Hematopoietic multipotent progenitor cell treated with erythropoietin and hydrocortisone succinate and interleukin-3 and kit ligand, for 4 days (in vitro differentiated cells): ENCODE measurements around the gene PDCD5.
"Not testable (repeated sequence)": the region's sequence is repeated elsewhere in the genome, so short reads cannot be mapped to it uniquely, and the experiment has no call there.

ENCODE experiments used
- DNase-seq: peaks from one replicate; pipeline ENCODE4 v3.0.0-alpha.2; 2015

PDCD5 gene

DNA sequence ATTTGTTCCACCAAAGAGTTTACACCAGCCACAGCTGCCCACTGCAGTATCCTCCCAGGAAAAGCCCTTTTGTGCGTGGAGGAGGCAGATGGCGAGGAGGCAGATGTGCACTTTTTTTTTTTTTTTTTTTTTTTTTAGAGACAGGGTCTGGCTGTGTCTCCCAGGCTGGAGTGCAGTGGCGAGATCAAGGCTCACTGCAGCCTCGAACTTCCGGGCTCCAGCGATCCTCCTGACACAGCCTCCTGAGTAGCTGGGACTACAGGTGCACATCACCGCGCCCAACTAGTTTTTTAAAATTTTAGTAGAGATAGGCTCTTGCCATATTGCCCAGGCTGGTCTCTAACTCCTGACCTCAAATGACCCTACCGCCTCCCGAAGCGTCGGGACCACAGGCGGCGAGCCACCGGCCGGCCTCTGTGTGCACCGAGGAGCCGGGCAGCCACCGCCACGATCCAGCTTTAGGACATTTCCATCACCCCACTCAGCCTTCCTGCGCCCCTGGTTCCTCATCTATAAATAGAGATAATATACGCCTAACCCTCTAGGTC is 563 bp upstream of the PDCD5 start:
- DNase-seq = no peak

DNA sequence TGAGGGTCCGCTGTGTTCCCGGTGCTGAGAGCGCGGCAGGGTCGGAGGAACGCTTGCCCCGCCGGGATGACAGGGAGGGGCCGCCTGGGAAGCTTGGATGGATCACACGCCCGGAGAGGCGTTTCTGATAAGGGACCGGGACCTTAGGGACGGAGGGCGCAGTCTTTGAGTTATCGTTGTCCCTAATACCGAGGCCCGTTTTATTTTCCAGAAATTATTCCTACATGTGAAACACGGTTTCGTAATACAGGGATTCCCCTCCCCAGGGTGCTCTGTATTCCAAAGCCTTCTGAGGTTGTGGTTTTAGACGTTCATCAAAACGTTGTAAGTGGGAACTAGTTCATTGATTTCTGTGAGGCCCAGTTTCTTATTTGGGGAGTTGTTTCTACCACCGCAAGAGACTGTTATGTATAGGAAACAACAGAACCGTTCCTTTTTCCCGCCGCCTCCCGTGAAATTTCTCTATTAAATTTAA is 752 bp downstream of the PDCD5 start:
- no peak for DNase-seq

DNA sequence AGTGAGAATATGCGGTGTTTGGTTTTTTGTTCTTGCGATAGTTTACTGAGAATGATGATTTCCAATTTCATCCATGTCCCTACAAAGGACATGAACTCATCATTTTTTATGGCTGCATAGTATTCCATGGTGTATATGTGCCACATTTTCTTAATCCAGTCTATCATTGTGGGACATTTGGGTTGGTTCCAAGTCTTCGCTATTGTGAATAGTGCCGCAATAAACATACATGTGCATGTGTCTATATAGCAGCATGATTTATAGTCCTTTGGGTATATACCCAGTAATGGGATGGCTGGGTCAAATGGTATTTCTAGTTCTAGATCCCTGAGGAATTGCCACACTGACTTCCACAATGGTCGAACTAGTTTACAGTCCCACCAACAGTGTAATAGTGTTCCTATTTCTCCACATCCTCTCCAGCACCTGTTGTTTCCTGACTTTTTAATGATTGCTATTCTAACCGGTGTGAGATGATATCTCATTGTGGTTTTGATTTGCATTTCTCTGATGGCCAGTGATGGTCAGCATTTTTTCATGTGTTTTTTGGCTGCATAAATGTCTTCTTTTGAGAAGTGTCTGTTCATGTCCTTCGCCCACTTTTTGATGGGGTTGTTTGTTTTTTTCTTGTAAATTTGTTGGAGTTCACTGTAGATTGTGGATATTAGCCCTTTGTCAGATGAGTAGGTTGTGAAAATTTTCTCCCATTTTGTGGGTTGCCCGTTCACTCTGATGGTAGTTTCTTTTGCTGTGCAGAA is 6.9 kb downstream of the PDCD5 start:
- DNase-seq = not testable (repeated sequence)

DNA sequence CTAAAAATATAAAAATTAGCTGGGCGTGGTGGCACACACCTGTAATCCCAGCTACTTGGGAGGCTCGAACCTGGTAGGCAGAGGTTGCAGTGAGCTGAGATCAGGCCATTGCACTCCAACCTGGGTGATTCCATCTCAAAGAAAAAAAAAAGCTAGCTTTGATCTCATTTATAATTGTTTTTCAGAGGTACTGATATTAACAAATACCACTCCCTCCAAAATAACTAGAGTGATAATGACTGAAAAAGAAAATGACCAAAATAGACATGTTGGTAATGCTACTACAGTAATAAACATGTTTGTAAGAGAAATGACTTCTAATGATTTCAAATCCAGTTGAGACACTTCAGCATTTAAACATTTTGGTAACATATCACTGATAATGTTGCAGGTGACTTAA is 13.0 kb downstream of the PDCD5 start:
- no peak for DNase-seq

DNA sequence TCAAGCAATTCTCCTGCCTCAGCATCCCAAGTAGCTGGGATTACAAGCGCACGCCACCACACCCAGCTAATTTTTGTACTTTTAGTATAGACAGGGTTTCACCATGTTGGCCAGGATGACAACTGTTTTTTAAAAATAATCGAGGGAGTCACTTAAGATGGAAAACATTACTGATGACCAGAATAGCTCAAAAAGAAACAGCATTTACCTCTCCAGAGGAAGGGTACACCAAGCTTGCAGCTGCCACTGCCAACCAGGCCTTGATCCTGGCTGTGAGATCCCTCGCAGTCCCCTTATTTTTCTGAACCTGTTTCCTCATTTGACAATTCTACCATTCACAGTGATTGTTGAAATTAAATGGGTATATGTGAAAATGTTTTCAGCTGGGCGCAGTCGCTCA is 14.5 kb downstream of the PDCD5 start:
- no peak for DNase-seq

DNA sequence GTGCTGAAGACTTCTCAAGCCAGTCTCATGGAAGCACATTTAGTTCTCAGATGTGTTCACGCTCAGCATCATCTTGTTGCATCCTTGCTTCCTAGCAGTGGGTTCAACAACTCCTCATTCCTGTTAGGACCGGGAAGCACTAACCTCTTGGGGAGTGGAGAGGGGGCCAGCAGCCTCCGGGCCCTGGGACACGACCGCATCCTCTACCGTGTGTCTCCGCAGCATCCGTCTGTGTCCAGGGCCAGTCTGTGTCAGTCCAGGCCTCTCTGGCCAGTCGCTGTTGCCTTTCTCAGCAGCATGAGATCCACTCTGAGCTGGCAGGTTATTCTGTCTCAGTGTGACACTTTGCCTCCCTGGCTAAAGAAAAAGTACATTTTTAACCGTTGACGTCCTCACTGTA is 17.0 kb downstream of the PDCD5 start:
- no peak for DNase-seq

DNA sequence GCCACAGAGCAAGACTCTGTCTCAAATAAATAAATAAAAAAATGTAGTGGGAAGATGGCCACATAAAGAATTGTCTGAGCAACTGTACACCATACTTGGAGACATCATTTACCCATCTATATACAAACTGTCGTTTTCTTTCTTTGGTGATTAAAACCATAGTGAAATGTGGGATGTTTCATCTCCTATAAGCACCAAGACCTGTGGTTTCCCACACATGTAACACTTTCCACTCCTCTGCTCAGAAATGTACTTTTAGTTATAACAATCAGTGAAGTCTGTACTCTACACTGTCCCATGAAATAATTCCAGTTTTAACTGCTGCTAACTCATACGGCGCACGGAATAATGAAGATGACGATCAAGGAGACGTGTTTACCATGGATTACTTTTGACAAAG is 18.3 kb downstream of the PDCD5 start:
- DNase-seq = no peak

DNA sequence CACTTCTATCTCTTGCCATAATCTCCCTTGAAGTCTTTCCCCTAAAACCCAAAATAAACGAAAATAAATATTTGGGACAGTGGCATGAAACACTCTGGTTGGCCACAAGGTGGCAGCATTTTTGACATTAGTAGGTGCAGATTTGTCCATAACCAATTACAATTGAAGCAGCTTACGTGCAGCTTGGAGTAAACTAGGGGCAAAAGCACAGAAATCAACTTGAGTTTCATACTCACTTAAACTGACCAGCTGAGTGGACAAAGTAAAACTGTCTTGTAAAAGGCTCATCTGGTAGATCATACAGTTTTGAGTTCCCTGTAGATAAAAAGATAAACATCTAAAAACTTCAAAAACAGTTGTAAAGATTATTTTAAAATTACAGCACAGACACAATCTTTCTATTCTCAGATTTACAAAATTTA is 18.8 kb downstream of the PDCD5 start:
- DNase-seq = peak; percentile 87

DNA sequence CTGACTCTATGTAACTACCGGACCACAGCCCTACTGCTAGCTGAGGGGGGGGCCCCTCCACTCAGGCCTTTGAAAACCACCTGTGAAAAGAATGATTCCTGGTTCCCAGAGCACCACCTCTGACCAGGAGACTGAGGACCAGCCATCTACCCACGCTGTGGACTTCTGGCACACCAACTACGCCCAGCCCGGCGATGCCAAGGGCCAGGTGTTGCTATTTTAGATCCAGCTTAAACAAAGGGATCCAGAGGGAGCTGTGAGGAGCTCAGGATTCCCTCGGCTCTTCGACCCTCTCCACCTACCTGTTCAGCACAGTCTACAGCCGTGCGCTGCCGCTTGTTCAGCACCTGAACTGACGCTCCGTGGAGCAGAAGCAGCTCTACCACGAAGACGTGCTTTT is 23.0 kb downstream of the PDCD5 start:
- no peak for DNase-seq

DNA sequence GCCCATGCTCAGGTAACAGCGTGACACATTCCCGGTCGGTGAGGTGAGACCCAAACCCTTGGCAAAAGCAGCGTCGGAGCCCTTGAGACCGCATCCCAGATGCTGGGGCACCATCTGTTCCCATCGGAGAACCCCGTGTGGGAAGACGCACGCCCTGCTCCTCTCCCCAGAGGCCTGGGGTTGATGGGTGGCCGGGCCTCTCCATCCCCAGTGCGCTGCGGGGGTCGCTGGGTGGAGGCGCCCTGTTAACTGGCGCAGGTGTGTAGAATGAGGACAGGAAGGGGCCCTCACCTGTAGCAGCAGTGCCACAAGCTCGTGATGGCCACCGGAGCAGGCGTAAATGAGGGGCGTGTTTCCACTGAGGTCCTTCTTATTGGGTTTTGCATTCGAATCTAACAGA is 24.6 kb downstream of the PDCD5 start:
- no peak for DNase-seq

DNA sequence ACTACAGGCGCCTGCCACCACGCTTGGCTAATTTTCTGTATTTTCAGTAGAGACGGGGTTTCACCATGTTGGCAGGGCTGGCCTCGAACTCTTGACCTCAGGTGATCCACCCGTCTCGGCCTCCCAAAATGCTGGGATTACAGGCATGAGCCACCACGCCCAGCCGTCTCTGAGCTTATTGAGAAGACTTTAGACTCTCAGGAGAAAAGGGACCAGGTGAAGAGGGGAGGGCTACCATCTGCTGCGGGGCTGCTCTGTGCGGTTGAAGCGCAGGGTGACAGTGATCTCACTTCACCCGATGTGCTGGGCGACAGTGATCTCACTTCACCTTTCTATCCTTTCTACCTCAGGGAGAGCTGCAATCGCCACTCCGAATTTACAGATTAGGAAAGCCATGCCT is 25.3 kb downstream of the PDCD5 start:
- DNase-seq = no peak

DNA sequence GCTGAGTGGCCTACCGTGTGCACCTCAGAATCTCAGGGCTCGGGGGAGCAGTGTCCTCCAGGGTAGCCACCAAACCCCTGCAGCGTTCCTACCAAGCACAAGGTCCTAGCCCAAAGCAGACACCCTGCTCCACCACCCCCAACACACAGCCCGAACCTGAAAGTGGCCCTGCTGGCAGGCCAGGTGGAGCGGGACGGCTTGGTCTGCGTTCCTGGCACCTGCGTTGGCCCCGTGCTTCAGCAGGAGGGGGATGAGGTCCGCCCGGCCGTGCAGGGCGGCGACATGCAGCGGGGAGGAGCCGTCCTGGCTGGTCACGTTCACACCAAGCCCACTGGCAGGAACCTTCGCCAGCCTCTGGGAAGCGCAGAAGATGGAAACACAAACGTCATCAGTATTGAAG is 26.5 kb downstream of the PDCD5 start:
- no peak for DNase-seq

DNA sequence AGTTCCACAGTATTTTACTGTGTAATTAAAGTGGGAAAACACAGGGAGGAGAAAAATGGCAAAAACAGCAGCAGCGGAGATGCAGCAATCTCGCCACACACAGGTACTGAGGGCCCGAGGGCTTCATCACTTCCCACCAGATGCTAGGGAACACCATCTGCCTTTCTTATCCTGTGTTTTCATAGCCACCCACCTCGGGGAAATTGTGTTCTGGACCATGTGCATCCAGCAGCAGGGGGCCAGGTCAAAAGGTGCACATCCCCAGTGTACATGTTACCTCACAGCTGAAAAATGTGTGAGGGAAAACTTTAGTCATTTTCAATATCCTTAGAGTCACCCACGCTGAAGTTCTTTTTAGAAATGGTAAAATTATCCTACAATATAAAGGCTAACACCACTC is 30.2 kb downstream of the PDCD5 start:
- DNase-seq = no peak

DNA sequence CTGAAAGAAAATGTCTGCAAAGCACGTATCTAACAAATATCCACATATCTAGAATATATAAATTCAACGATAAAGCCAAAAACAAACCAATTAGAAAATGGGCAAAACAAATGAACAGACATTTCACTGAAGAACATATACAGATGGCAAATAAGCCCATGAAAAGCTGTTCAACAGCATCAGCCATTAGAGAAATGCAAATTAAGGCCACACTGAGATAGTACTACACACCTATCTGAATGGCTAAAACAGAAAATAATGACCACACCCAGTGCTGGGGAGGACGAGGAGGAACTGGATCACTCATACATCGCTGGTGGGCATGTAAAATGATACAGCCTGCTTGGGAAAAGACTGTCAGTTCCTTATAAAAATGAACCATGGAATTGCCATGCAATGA is 32.0 kb downstream of the PDCD5 start:
- no peak for DNase-seq

DNA sequence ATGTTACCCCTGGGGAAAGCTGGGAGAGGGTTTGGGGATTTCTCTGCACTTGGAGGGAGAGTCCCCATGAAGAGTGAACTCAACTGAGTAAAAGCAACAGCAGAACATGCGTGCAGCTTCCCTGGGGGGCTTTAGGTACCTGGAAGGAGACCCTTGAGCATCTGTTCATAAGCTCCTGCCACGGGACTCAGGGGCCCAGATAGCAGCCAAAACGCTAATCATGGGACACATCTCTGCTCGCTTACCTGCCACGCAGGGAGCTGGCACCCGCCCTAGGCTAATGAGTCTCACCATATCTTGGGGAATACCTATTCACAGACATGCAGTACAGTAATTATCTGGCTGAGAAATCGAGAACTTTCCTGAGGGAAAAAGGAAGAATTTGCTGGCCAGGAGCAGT is 33.9 kb downstream of the PDCD5 start:
- DNase-seq = no peak

DNA sequence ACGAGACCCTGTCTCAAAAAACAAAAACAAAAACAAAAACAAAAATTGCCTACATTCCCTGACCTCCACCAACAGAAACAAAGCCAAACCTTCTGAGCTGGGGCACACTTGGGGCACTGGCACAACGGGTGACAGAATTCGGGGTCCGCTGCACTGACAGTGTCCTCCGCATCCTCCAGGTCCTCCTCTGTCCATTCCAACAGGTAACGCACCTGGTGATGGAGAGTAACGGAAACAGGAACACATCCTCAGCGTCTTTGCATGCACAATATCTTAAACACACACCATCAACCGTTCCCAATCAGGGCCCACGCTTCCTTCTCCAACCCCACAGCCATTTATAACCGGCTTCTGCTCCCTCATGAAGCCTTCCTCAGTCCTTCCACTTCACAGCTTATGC is 34.6 kb downstream of the PDCD5 start:
- DNase-seq = no peak

DNA sequence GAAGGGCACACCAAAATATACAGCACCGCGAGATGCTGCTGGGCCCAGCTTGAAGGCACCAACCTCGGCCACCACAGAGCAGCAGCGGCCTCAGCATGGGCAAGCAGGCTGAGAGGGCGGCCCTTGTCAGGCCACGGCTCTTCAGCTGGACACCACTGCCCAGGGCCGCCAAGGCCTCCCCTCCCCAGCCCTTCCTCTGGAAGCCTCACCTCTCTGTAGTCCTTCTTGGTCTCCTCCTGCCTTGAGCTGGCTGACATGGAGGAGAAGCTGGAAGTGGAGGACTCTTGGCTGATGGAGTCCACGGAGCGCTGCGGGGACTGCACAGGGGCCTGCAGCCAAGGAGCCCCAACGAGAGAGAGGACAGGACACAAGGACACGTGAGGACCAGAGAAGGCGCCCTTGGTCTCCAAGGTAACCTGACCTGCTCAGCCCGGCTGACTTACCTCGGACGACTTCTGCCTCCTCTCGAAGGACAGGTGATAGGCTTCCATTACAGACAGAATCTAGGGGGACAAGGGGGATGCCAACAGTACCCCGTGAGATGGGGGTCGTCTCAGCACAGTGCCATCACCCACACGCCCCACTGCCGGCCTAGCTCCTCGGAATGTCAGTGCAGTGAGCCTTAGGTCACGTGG is 38.2 kb downstream of the PDCD5 start:
- DNase-seq = no peak

DNA sequence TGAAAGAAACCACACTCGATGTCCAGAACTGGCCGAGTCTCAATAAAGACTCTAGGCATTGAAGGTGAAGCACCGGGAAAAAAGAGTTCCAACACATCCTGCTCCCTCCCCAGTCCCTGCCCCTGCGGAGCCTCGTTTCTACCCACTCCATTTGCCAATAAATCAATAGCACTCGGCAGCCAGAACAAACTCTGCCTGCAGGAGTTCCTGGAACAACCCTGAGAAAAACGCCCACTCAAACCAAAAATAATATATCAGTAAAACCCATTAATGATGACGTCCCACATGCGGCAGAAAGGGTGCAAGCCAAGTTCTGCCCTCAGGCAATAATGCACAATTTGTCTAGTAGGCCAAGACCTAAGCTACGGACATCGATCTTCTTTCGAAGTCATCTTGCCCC is 41.0 kb downstream of the PDCD5 start:
- DNase-seq = no peak

DNA sequence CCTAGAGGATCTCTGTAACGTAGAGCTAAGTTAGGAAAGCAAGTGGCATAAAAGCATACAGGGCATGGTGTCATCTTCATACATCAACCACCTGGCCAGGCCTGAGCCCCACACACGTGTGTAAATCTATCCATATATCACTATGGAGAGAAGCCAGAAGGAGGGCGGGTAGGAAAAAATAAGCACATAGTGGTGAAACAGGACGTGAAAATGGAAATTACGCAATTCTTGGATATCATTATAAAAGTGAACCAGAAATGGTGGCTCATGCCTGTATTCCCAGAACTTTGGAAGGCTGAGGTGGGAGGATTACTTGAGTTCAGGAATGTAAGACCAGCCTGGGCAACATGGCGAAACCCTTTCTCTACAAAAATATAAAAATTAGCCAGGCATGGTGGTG is 43.4 kb downstream of the PDCD5 start:
- no peak for DNase-seq

DNA sequence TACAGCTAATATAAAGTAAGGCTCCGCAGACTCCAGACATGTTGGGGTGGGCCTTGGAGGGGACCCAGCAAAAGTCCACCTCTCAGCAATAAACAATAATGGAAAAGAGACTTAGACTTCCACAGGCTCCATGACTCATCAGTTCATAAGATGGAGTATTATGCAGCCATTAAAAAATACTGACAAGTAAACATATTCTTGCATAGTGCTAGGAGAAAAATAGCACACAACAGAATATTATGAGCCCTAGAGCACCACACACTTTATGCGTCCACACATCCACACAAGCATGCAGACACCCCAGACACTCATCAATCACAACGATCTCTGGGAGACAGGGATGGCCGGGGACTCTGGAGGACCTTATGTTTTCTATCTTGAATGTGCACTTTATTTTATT is 46.0 kb downstream of the PDCD5 start:
- no peak for DNase-seq

DNA sequence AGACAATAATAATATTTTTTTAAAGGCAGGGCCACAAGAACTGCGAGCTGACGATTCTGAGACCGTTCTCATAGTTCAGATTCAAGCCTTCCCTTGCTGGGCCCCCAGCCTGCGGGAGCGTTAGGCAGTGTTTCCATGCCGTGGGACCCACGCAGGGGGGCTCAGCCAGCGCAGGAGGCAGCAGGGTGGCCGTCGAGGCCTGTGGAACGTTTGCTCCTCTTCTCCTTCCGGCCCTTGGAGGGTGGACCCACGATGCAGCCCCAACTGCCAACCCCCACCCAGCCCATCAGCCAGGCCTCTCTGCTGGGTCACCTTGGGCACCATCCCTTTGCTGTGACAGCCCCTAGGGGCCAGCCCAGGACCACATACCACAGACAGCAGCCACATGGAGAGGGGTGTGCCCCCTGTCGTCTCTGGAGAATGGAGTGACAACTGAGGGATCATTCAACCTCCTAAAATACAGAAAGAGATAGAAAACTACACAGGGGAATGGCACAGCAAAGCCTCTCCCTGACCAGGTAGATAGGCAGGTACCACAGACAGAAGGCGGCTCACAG is 46.8 kb downstream of the PDCD5 start:
- peak; percentile 49 for DNase-seq

DNA sequence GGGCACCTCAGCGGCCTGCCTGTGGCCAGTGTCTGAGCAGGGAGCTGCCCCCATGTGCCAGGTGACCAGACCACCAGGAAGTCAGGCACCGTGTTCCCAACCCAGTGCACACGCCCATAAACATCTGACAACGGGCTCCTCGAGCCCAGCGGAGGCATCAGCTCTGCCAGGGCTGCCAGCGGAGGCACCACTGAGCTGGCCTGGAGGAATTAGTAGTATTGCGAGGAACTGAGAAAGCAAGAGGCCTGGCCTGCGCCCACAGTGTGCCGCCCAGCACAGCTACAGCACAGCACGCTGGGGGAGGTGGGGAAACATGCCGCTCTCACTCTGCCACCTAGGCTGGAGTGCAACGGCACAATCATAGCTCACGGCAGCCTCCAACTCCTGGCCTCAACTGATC is 49.3 kb downstream of the PDCD5 start:
- DNase-seq = peak; percentile 61

DNA sequence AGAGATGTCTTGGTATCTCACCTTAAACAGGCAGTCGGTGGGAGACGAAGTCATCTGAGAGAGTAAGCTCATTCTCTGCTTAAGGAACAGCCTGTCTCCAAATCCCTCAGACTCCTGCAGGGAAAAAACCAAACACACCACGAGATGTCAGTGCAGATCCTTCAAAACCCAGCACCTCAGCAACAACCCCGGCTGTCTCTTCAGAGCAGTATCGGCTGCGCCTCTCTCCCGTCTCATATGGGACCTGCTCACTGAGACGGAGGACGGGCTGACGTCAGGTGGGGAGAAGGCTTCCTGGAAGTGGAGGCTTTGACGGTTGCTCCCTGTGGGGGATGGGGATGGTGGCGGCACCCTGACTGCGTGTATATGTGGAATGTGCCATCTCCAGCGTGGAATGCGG is 50.4 kb downstream of the PDCD5 start:
- DNase-seq = no peak
